CD8-positive, alpha-beta memory T cell (primary cell): Measurements from ENCODE around the gene USP28. TPM values are rescaled to one million over a fixed set of nuclear protein-coding genes. Genes with fewer than 3 reads are reported as not detected.

ENCODE experiments used
- CTCF ChIA-PET: fragments of 350-600 bp; sonication (Branson Sonifier 250); formaldehyde crosslinking; loops from one replicate; lab custom pipeline; 2021; ENCODE audit warnings: antibody characterized with exemption; lab: Charles Lee
- POLR2A ChIA-PET: fragments of 350-600 bp; sonication (Branson Sonifier 250); formaldehyde crosslinking; loops from one replicate; lab custom pipeline; 2021; ENCODE audit warnings: antibody characterized with exemption; lab: Charles Lee
- DNase-seq, 5 donors: peaks; one replicate each; pipeline versions ENCODE4 v3.0.0 to v3.0.0-alpha.2; 2020 to 2022; ENCODE audit warnings: mixed read lengths in 1 of 5
- H3K27ac ChIP-seq: one replicate; pipeline ENCODE4 v1.7.0; 2013; ENCODE audit warnings: low read depth, mild to moderate bottlenecking, low read length, moderate library complexity
- H3K27me3 ChIP-seq: 2 replicates; pipeline ENCODE4 v1.7.0; 2013; ENCODE audit warnings: low read length, mild to moderate bottlenecking; ENCODE audit not compliant: insufficient read depth, poor library complexity, severe bottlenecking
- H3K36me3 ChIP-seq: 2 replicates; pipeline ENCODE4 v1.7.0; 2013; ENCODE audit warnings: mild to moderate bottlenecking, low read length, moderate library complexity; ENCODE audit not compliant: insufficient read depth
- H3K4me1 ChIP-seq: 2 replicates; pipeline ENCODE4 v1.7.0; 2013; ENCODE audit warnings: mild to moderate bottlenecking, low read length, moderate library complexity; ENCODE audit not compliant: insufficient read depth
- H3K4me3 ChIP-seq: 2 replicates; pipeline ENCODE4 v1.7.0; 2013; ENCODE audit warnings: mild to moderate bottlenecking, low read length
- H3K9me3 ChIP-seq: 2 replicates; pipeline ENCODE4 v1.7.0; 2013; ENCODE audit warnings: mild to moderate bottlenecking, low read length
- H3K27ac Mint-ChIP-seq, 8 donors: one replicate each; pipeline ENCODE4 v1.8.0; 2020 to 2021; ENCODE audit warnings: mixed read lengths in 8 of 8, mild to moderate bottlenecking in 6 of 8, inconsistent platforms in 3 of 8, moderate library complexity in 3 of 8
- H3K27me3 Mint-ChIP-seq, 2 donors: one replicate each; pipeline ENCODE4 v1.8.0; 2020 to 2021; ENCODE audit warnings: mixed read lengths in 2 of 2, mild to moderate bottlenecking in 1 of 2, moderate library complexity in 1 of 2
- H3K36me3 Mint-ChIP-seq, 3 donors: one replicate each; pipeline ENCODE4 v1.8.0; 2020 to 2021; ENCODE audit warnings: mixed read lengths in 3 of 3, inconsistent platforms in 1 of 3, mild to moderate bottlenecking in 1 of 3
- H3K4me1 Mint-ChIP-seq, 3 donors: one replicate each; pipeline ENCODE4 v1.8.0; 2020 to 2021; ENCODE audit warnings: mixed read lengths in 3 of 3, inconsistent platforms in 1 of 3, mild to moderate bottlenecking in 1 of 3
- H3K4me3 Mint-ChIP-seq, 7 donors: one replicate each; pipeline ENCODE4 v1.8.0; 2020 to 2021; ENCODE audit warnings: mixed read lengths in 7 of 7, mild to moderate bottlenecking in 6 of 7, moderate library complexity in 4 of 7, inconsistent platforms in 2 of 7
- H3K9me3 Mint-ChIP-seq, 5 donors: one replicate each; pipeline ENCODE4 v1.8.0; 2020 to 2022; ENCODE audit warnings: mixed read lengths in 5 of 5, mild to moderate bottlenecking in 3 of 5, moderate library complexity in 2 of 5, inconsistent platforms in 1 of 5
- polyA plus RNA-seq: library from polyadenylated mRNA; unstranded; fragments of 300-500 nt; fragmentation: Illumina TruSeq; gene quantifications from one replicate; pipeline ENCODE4 v1.2.3, GENCODE V29; 2021
- total RNA-seq, 2 experiments: library from RNA; stranded (reverse); gene quantifications; one replicate each; pipeline ENCODE4 v1.2.3, GENCODE V29; 2021

USP28 gene
- total and polyA plus RNA-seq, 3 experiments from 2014 or later, result 18.7 to 63.1 (median 21.4) TPM

DNA sequence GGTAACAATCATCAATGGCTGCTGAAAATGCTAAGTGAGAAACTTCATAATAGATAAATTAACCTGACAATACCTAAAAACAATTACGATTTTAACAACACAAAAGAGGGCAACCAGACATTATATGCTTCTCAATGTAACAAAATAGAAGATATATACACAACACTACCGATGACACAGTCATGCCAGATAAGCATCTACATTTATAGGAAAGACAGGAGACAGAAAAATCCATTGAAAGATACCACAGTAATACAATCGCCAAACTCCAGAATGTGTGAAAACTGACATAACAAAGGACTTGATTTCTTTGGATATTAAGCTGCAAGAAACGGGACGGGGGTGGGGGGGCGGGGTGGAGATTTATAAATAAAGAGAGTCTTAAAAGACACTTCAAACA, 28.3 kb downstream of the USP28 start:
- Mint-ChIP-seq H3K27me3 (no peaks in the 10 kb centered on the region), H3K4me3 (no peak overlapping the region), H3K9me3 (no peaks in the 10 kb centered on the region), H3K27ac (peak overlapping the region in 1 of 8 donors; percentile 71), H3K4me1 (peaks cover 7 to 11% (median 8%) of the 10 kb centered on the region in 3 donors), H3K36me3 (peaks cover 14 to 55% (median 27%) of the 10 kb centered on the region in 3 donors)
- Histone ChIP-seq H3K4me3 (no peak overlapping the region), H3K27ac (no peak overlapping the region), H3K36me3 (peaks cover 8% of the 10 kb centered on the region), H3K27me3 (no peaks in the 10 kb centered on the region), H3K9me3 (no peaks in the 10 kb centered on the region), H3K4me1 (no peaks in the 10 kb centered on the region)
- DNase-seq, result no peak
- POLR2A ChIA-PET, result no interaction called here
- CTCF ChIA-PET, result no interaction called here

DNA sequence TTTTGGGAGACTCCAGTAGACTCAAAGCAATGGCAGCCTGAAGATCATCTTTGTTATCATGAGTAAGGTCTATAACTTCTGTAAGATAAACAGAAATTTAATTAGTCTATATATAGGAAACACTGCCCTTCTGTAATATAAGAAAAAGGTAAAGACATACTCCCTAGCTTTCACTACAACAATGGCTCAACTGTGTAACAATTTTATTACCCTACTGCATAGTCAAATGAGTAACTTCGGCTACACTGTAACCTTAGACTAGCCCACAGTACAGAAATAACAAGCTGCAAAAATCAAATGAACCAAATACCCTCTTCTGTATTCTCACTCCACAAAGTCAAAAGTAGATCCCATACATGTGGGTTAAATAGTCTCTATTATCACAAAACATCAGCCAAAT, 33.7 kb downstream of the USP28 start:
- no peaks in the 10 kb centered on the region for H3K9me3 ChIP-seq
- Mint-ChIP-seq H3K36me3 (peaks cover 6 to 31% (median 20%) of the 10 kb centered on the region in 3 donors), H3K27ac (peak overlapping the region in 6 of 8 donors; percentile 2 to 68 (median 50)), H3K9me3 (no peaks in the 10 kb centered on the region), H3K4me3 (peak overlapping the region; percentile 44 to 83 (median 58)), H3K4me1 (peaks cover 12 to 24% (median 20%) of the 10 kb centered on the region in 3 donors), H3K27me3 (no peaks in the 10 kb centered on the region)
- no peak overlapping the region for H3K27ac ChIP-seq
- ChIA-PET POLR2A (no interaction called here), CTCF (no interaction called here)
- H3K27me3 ChIP-seq, result no peaks in the 10 kb centered on the region
- H3K36me3 ChIP-seq, result peaks cover 3% of the 10 kb centered on the region
- no peaks in the 10 kb centered on the region for H3K4me1 ChIP-seq
- DNase-seq, result no peak
- H3K4me3 ChIP-seq, result no peak overlapping the region

DNA sequence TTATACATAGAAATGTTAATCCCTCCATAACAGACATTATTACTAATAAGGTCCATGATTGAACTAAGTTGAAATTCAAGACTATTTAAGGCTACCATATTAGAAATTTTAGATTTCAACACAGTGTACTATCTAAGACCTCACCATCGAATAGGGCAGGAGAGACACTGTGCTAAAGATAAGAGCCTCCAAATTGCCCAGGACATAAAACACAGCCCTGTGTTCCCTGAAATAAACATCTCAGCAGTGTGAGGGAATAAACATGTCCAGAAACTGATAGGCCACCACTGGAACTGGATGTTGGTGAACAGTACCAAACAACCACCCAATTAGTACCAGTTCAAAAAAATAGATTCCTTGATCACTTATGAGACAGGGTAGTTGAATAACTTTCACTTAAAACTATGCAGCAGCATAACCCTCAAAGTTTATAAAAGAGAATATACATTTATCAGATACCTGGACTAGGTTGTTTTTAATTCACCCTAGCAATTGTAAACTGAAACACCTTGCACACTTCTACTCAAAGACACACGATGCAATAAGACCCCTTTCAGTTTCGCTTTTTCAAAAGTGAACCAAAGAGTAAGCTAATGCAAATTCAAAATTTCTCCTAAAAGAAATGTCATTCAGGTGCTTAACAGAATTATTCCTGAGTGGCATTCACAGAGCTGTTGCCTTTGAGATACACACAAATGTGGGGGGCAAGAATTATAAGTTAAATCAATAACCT, 34.3 kb downstream of the USP28 start:
- ChIA-PET POLR2A (no interaction called here), CTCF (no interaction called here)
- peak overlapping the region; percentile 44 to 83 (median 58) for H3K4me3 Mint-ChIP-seq
- H3K27ac Mint-ChIP-seq, result peak overlapping the region in 7 of 8 donors; percentile 2 to 68 (median 50)
- no peak overlapping the region for H3K4me3 ChIP-seq
- no peaks in the 10 kb centered on the region for H3K27me3 Mint-ChIP-seq
- H3K9me3 ChIP-seq, result no peaks in the 10 kb centered on the region
- no peak overlapping the region for H3K27ac ChIP-seq
- no peaks in the 10 kb centered on the region for H3K4me1 ChIP-seq
- peaks cover 12 to 24% (median 17%) of the 10 kb centered on the region in 3 donors for H3K4me1 Mint-ChIP-seq
- no peaks in the 10 kb centered on the region for H3K27me3 ChIP-seq
- H3K36me3 ChIP-seq, result peaks cover 3% of the 10 kb centered on the region
- peaks cover 6 to 30% (median 20%) of the 10 kb centered on the region in 3 donors for H3K36me3 Mint-ChIP-seq
- no peak for DNase-seq
- no peaks in the 10 kb centered on the region for H3K9me3 Mint-ChIP-seq

DNA sequence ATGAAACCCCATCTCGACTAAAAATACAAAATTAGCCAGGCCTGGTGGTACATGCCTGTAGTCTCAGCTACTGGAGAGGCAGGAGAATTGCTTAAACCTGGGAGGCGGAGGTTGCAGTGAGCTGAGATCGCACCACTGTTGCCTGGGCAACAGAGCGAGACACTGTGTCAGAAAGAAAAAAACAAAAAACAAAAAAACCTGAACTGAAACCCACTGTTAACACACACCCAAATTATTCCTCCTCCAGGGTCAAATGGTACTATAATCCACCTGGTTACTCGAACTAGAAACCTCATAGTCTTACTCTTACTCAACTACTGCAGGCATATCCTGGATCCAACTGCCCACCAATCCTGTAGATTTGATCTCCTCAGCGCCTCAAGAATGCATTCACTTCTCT, 35.5 kb downstream of the USP28 start:
- Histone ChIP-seq H3K9me3 (no peaks in the 10 kb centered on the region), H3K4me1 (no peaks in the 10 kb centered on the region), H3K27ac (no peak overlapping the region), H3K4me3 (no peak overlapping the region), H3K36me3 (peaks cover 3% of the 10 kb centered on the region), H3K27me3 (no peaks in the 10 kb centered on the region)
- no peaks in the 10 kb centered on the region for H3K27me3 Mint-ChIP-seq
- CTCF ChIA-PET, result no interaction called here
- H3K9me3 Mint-ChIP-seq, result no peaks in the 10 kb centered on the region
- POLR2A ChIA-PET, result no interaction called here
- peaks cover 12 to 20% (median 17%) of the 10 kb centered on the region in 3 donors for H3K4me1 Mint-ChIP-seq
- H3K27ac Mint-ChIP-seq, result peak overlapping the region in 2 of 8 donors; percentile 4 to 39
- H3K36me3 Mint-ChIP-seq, result peaks cover 6 to 36% (median 16%) of the 10 kb centered on the region in 3 donors
- no peak for DNase-seq
- H3K4me3 Mint-ChIP-seq, result no peak overlapping the region

DNA sequence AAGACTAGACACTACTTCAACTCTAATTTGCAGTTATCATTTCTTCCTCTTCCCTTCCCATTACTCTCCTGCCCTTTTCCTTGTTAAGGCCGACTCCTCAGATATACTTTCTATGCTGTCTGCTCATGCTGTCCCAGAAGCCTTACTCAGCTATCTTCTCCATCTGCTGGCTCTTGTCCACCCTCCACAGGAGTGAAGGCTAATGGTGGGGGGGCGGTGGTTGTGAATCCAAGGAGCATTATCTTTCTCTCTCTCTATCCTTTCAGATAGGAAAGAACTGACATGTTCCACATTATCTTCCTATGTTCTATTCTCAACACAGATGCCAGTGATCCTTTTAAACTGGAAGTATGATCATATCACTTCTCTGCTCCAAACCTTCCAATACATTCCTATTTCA, 37.4 kb downstream of the USP28 start:
- Histone ChIP-seq H3K36me3 (peaks cover 3% of the 10 kb centered on the region), H3K27ac (no peak overlapping the region), H3K27me3 (no peaks in the 10 kb centered on the region), H3K9me3 (no peaks in the 10 kb centered on the region), H3K4me3 (no peak overlapping the region), H3K4me1 (no peaks in the 10 kb centered on the region)
- H3K27ac Mint-ChIP-seq, result no peak overlapping the region
- no peak for DNase-seq
- ChIA-PET CTCF (no interaction called here), POLR2A (no interaction called here)
- peaks cover 12 to 20% (median 17%) of the 10 kb centered on the region in 3 donors for H3K4me1 Mint-ChIP-seq
- H3K4me3 Mint-ChIP-seq, result no peak overlapping the region
- peaks cover 6 to 40% (median 14%) of the 10 kb centered on the region in 3 donors for H3K36me3 Mint-ChIP-seq
- H3K27me3 Mint-ChIP-seq, result no peaks in the 10 kb centered on the region
- no peaks in the 10 kb centered on the region for H3K9me3 Mint-ChIP-seq

DNA sequence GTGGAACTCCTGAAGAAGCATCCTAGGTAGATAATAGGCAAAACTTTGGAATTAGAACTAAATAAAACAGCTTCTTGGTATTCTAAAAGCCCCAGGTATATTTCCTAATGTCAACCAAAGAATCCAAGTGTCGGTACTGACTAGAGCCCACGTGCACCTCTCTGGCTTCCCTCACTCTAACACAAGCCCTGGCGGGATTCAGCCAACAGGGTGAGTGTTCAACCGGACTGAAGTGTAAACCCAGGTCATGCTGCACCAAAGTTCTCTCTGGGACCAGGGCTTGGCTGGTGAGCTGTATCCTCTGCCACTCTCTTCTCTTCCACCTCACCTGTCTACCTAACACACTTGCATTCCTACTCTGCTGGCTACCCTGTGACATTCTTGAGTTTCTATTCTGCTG, 40.1 kb downstream of the USP28 start:
- Histone ChIP-seq H3K4me3 (no peak overlapping the region), H3K9me3 (no peaks in the 10 kb centered on the region), H3K27me3 (no peaks in the 10 kb centered on the region), H3K36me3 (peaks cover 6% of the 10 kb centered on the region), H3K4me1 (no peaks in the 10 kb centered on the region), H3K27ac (no peak overlapping the region)
- H3K27ac Mint-ChIP-seq, result peak overlapping the region in 3 of 8 donors; percentile 20 to 61 (median 56)
- peaks cover 6 to 43% (median 18%) of the 10 kb centered on the region in 3 donors for H3K36me3 Mint-ChIP-seq
- peaks cover 5 to 9% (median 6%) of the 10 kb centered on the region in 3 donors for H3K4me1 Mint-ChIP-seq
- ChIA-PET CTCF (no interaction called here), POLR2A (no interaction called here)
- DNase-seq, result no peak
- no peaks in the 10 kb centered on the region for H3K9me3 Mint-ChIP-seq
- H3K4me3 Mint-ChIP-seq, result no peak overlapping the region
- H3K27me3 Mint-ChIP-seq, result no peaks in the 10 kb centered on the region

DNA sequence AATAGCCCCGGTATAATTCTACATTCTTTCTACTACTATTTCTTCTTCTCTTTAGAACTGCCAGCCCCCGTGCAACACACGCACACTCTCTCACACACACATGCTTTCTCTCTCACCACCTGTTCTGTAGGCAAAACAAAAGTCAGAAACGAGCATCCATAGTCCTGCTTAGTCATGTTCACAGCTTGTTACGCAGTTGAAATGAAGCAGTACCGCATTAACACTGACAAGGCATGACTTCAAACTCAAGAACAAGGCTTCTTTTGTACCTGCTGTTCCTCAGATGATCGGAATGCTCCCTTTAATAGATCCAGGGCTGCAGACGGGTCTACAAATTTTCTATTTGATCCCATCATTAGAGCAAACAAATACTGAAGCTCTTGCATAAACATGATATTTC, 42.2 kb downstream of the USP28 start:
- no peak overlapping the region for H3K27ac Mint-ChIP-seq
- no peak for DNase-seq
- POLR2A ChIA-PET, result no interaction called here
- Histone ChIP-seq H3K4me1 (no peaks in the 10 kb centered on the region), H3K27me3 (no peaks in the 10 kb centered on the region), H3K36me3 (peaks cover 6% of the 10 kb centered on the region), H3K27ac (no peak overlapping the region), H3K9me3 (no peaks in the 10 kb centered on the region), H3K4me3 (no peak overlapping the region)
- no peaks in the 10 kb centered on the region for H3K9me3 Mint-ChIP-seq
- H3K4me3 Mint-ChIP-seq, result no peak overlapping the region
- peaks cover 0 to 5% (median 3%) of the 10 kb centered on the region in 3 donors for H3K4me1 Mint-ChIP-seq
- CTCF ChIA-PET, result no interaction called here
- no peaks in the 10 kb centered on the region for H3K27me3 Mint-ChIP-seq
- peaks cover 0 to 54% (median 18%) of the 10 kb centered on the region in 3 donors for H3K36me3 Mint-ChIP-seq

DNA sequence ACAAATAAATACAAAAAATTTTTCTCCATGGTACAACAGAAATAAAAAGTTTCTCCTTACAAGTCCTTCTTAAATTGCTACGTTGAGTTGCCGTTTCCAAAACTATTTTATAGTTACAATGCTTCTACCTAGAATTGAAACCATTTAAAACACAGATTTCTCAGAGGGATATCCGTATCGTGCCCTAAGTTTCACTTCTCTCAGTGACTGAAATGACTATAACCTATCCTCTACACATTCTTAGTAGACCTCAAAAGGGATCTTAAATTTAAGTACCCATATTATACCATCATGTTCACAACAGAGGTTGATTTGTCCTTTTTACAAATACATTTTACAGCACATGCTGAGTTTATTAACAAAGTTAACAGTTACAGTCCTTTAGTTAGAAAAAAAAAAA, 44.1 kb downstream of the USP28 start:
- Histone ChIP-seq H3K36me3 (peaks cover 3% of the 10 kb centered on the region), H3K27ac (no peak overlapping the region), H3K27me3 (no peaks in the 10 kb centered on the region), H3K9me3 (no peaks in the 10 kb centered on the region), H3K4me1 (no peaks in the 10 kb centered on the region), H3K4me3 (no peak overlapping the region)
- DNase-seq, result no peak
- ChIA-PET CTCF (no interaction called here), POLR2A (no interaction called here)
- Mint-ChIP-seq H3K27ac (peak overlapping the region in 3 of 8 donors; percentile 13 to 68 (median 19)), H3K27me3 (no peaks in the 10 kb centered on the region), H3K36me3 (peaks cover 0 to 65% (median 26%) of the 10 kb centered on the region in 3 donors), H3K9me3 (no peaks in the 10 kb centered on the region), H3K4me1 (peaks cover 0 to 5% (median 3%) of the 10 kb centered on the region in 3 donors), H3K4me3 (no peak overlapping the region)
